Stimulated activated CD8-positive, alpha-beta memory T cell treated with anti-CD3 and anti-CD28 coated beads, Interleukin-12 subunit alpha, Interleukin-12 subunit beta, amount 100 ng/mL, for 24 hours (primary cell): ENCODE results near the gene ADAMTS2.
"Not testable (repeated sequence)": the region's sequence is repeated elsewhere in the genome, so short reads cannot be mapped to it uniquely, and the experiment has no call there.

Source experiments
- DNase-seq: peaks from one replicate; pipeline ENCODE4 v3.0.0-alpha.2; 2020; ENCODE audit errors: extremely low read depth

ADAMTS2 gene

GRCh38 chr5:179111267-179112207, 233.7 kb downstream of the ADAMTS2 start:
- DNase-seq = no peak

- DNase-seq = no peak
These were observed 234.7 kb downstream of the ADAMTS2 start for GRCh38 chr5:179110528-179110927.

GRCh38 chr5:179101282-179101681, 244.0 kb downstream of the ADAMTS2 start:
- not testable (repeated sequence) for DNase-seq

- DNase-seq = no peak
These were observed 255.8 kb downstream of the ADAMTS2 start for GRCh38 chr5:179089502-179089901.

DNA sequence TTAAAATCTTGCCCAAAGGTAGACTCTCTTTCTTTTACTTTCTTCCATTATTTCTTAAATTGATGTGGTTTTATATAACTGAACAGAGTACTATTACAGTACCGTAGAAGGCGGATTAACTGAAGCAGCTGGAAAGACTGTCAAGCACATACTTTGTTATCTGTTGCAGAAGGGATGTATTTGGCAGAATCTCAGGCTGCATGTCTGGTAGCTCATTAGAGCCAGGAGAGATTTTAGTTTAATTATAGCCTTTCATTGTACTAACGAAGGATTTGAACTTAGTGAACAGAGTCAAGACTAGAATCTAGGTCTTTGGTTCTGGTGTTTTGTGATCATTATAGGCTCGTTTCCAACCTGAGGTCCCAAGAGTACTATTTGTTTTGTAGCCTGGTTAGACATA, 264.5 kb downstream of the ADAMTS2 start:
- DNase-seq = no peak

DNA sequence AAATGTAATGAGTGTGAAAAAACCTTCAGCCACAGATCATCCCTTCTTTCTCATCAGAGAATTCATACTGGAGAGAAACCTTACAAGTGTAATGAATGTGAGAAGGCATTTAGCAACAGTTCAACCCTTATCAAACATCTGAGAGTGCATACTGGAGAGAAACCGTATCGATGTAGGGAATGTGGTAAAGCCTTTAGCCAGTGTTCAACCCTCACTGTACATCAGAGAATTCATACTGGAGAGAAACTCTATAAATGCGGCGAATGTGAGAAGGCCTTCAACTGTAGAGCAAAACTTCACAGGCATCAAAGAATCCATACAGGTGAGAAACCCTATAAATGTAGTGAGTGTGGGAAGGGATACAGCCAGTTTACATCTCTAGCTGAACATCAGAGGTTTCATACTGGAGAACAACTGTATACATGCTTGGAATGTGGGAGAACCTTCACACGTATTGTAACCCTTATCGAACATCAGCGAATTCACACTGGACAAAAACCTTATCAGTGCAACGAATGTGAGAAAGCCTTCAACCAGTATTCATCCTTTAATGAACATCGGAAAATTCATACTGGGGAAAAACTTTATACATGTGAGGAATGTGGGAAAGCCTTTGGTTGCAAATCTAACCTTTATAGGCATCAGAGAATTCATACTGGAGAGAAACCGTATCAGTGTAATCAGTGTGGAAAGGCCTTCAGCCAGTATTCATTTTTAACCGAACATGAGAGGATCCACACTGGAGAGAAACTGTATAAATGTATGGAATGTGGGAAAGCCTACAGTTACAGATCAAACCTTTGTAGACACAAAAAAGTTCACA, 265.9 kb downstream of the ADAMTS2 start:
- no peak for DNase-seq

DNA sequence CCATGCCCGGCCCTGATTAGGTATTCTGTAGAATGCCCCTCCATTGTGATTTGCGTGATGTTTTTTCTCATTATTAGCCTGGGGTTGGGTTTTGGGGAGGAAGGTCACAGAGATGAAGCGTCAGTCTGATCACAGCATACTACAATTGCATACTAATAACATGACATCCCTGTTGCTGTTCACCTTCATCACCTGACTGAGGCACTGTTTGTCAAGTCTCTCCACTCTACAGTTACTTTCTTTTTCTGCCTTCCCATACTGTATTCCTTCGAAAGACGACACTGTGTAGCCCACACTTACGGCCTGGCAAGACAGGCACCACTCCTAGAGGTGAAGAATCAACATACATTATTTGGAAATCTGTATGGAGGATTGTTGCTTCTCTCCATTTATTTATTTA, 279.6 kb downstream of the ADAMTS2 start:
- DNase-seq = no peak

GRCh38 chr5:179061025-179061424, 284.2 kb downstream of the ADAMTS2 start:
- no peak for DNase-seq
